Choroid plexus epithelial cell (primary cell): ENCODE measurements around the gene IGFBPL1.

Experiments
- DNase-seq: peaks from one replicate; pipeline ENCODE4 v3.0.0-alpha.2; 2010; ENCODE audit warnings: low read depth
- H3K4me3 ChIP-seq: 2 replicates; pipeline ENCODE4 v1.5.1; 2011; ENCODE audit warnings: low read depth, mild to moderate bottlenecking, control low read depth, low read length, moderate library complexity
- CTCF ChIP-seq: conservative IDR thresholded peaks from 2 replicates; pipeline ENCODE4 v1.5.1; 2011; ENCODE audit warnings: low read depth, mild to moderate bottlenecking, control low read depth, inconsistent platforms, low read length, moderate library complexity

The IGFBPL1 gene

GRCh38 chr9:38437193-38437823 is 13.1 kb upstream of the IGFBPL1 start:
- peak overlapping the region; percentile 18 for H3K4me3 ChIP-seq
- peak; percentile 79 for DNase-seq
- no peak for TF ChIP-seq CTCF

GRCh38 chr9:38436708-38437107 is 12.5 kb upstream of the IGFBPL1 start:
- no peak for DNase-seq
- no peak for TF ChIP-seq CTCF
- H3K4me3 ChIP-seq = no peak overlapping the region

GRCh38 chr9:38435521-38435920 is 11.3 kb upstream of the IGFBPL1 start:
- DNase-seq = no peak
- no peak overlapping the region for H3K4me3 ChIP-seq
- TF ChIP-seq CTCF = no peak

- no peak overlapping the region for H3K4me3 ChIP-seq
- DNase-seq = no peak
- TF ChIP-seq CTCF = no peak
These were observed 10.6 kb upstream of the IGFBPL1 start for GRCh38 chr9:38434853-38435252.

GRCh38 chr9:38434365-38434764 is 10.1 kb upstream of the IGFBPL1 start:
- no peak for TF ChIP-seq CTCF
- no peak for DNase-seq
- H3K4me3 ChIP-seq = no peak overlapping the region

GRCh38 chr9:38432922-38433510 is 8.8 kb upstream of the IGFBPL1 start:
- no peak overlapping the region for H3K4me3 ChIP-seq
- peak; percentile 72 for DNase-seq
- peak; percentile 68 for TF ChIP-seq CTCF

- DNase-seq = no peak
- no peak for TF ChIP-seq CTCF
- no peak overlapping the region for H3K4me3 ChIP-seq
These were observed 6.9 kb upstream of the IGFBPL1 start for GRCh38 chr9:38431116-38431515.
